Right cardiac atrium (tissue), 5 donors: ENCODE measurements around the gene PSKH1. TPM values are rescaled to one million over a fixed set of nuclear protein-coding genes. Genes with fewer than 3 reads are reported as not detected.

Source experiments
- ATAC-seq, 2 donors: fragments of 200-7000 bp; cut with Tn5 transposase; one replicate each; pipeline versions ENCODE4 v1.8.0 to v1.9.1; 2020; ENCODE audit warnings: moderate library complexity in 2 of 2, mild to moderate bottlenecking in 1 of 2
- DNase-seq, 3 donors: peaks; one replicate each; pipeline ENCODE4 v3.0.0-alpha.2; 2020
- H3K27ac ChIP-seq: one replicate; pipeline ENCODE4 v1.5.1; 2013; ENCODE audit warnings: mild to moderate bottlenecking, low read length, control low read depth, moderate library complexity
- H3K27me3 ChIP-seq: one replicate; pipeline ENCODE4 v1.6.1; 2013; ENCODE audit not compliant: control insufficient read depth, insufficient read depth
- H3K4me1 ChIP-seq: one replicate; pipeline ENCODE4 v1.6.1; 2013; ENCODE audit warnings: low read length; ENCODE audit not compliant: control insufficient read depth, insufficient read depth
- H3K4me3 ChIP-seq: one replicate; pipeline ENCODE4 v1.5.1; 2013; ENCODE audit warnings: low read length, control low read depth
- H3K9me3 ChIP-seq: one replicate; pipeline ENCODE4 v1.6.1; 2013; ENCODE audit warnings: low read length; ENCODE audit not compliant: control insufficient read depth
- WGBS: extraction: QIAGEN DNeasy Blood & Tissue Kit; methylation state at CpG from one replicate; pipeline ENCODE4 v1.1.7; 2013; 5-methylcytosine and 5-hydroxymethylcytosine counted together
- intact Hi-C, 4 donors: fragments of 100-400 bp; cut with DNase I; formaldehyde crosslinking; loops; one replicate each; pipeline versions ENCODE4 v1.11.0 to v1.14.0; 2022 to 2023
- polyA plus RNA-seq: library from polyadenylated mRNA; stranded (reverse); fragments of 200-250 nt; gene quantifications from one replicate; pipeline ENCODE4 v1.2.3, GENCODE V29; 2013
- total RNA-seq, 4 donors: library from RNA; stranded (reverse); fragmentation: NEBNext Ultra II Directional; extraction: Animal tissue kit (Norgen Biotek cat#: 25700); gene quantifications; one replicate each; pipeline ENCODE4 v1.2.1, GENCODE V29; 2021
- donor health status: healthy with polysubstance abuse.
- donor health status: DM: no; HTN: yes; CAD: no.
- donor health status: DM: no; HTN: no; CAD: no.
- donor health status: DM: no; HTN: yes; CAD: no; lungs with severe emphysema.
- donor health status: DM: yes; HTN: yes; CAD: no.

The PSKH1 gene
- total and polyA plus RNA-seq, 5 donors = 23.8 to 31.1 (median 26.8) TPM

DNA sequence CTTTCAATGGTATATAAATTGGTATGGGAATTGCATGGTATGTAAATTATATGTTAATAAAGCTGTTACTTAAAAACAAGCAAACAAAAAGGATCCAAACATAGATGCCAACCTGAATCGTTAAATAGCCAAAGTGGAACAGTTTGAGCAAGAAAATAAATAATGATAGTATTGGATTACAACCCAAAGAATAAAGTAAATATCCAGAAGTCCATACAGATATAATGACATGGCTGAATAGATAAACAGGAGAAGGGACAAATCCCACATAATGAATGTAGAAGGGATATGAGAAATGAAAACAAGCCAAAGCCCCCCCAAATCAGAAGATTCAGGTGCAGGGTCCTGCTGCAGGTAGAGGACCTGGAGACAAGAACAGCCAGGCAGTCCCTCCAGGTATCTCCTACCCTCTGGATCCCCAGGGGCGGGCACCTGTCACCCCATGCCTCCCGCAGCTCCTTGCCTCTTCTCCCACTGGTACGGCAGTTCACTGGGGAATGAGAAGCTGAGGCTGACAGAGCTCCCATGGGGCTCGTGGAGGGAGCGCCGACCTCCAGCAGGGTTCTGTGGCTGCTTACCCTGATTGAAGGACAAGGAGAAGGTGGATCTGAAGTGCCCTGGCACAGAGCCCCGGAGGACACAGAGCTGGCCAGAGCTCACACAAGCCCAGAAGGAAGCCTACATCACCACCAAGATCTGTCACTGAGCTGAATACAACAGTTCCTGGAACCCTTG is 60.8 kb downstream of the PSKH1 start:
- WGBS = 83% methylated on average over 8 of the region's 8 CpGs

GRCh38 chr16:67954421-67955196 is 61.6 kb downstream of the PSKH1 start:
- ATAC-seq = no peak

More for the DNA sequence above, 60.8 kb downstream of the PSKH1 start:
- Histone ChIP-seq H3K4me3 (no peak overlapping the region), H3K4me1 (peaks cover 4% of the 10 kb centered on the region), H3K9me3 (no peaks in the 10 kb centered on the region), H3K27ac (no peak overlapping the region), H3K27me3 (no peaks in the 10 kb centered on the region)
- peak in 1 of 3 donors; percentile 55 for DNase-seq
- intact Hi-C loops = no loop called here
- ATAC-seq = no peak

DNA sequence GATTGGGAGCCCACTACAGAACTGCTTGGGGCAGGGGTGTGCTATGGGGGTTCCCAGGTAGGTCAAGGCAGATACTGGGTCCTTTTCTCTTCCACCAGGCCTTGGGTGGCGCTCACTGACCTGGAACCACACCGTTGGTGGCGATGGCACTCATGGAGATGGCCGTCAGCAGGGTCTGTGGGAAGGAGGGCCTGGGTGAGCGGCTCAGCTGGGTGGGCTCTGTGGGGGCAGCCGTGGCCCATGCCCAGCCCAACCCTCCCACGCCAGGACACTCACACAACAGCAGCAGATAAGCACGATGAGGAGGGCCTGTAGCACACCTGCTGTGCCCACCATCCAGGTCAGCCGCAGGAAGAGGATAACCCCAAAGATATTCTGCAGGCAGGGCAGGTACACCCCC is 64.6 kb downstream of the PSKH1 start:
- Histone ChIP-seq H3K27me3 (no peaks in the 10 kb centered on the region), H3K4me3 (no peak overlapping the region), H3K9me3 (no peaks in the 10 kb centered on the region), H3K27ac (no peak overlapping the region), H3K4me1 (peaks cover 15% of the 10 kb centered on the region)
- intact Hi-C loops = no loop called here
- no peak for DNase-seq
- ATAC-seq = no peak
- 92% methylated on average over 9 of the region's 9 CpGs for whole genome bisulfite sequencing

More at GRCh38 chr16:67954421-67955196, 61.6 kb downstream of the PSKH1 start:
- DNase-seq = no peak
- Histone ChIP-seq H3K9me3 (no peaks in the 10 kb centered on the region), H3K27ac (no peak overlapping the region), H3K27me3 (no peaks in the 10 kb centered on the region), H3K4me3 (no peak overlapping the region), H3K4me1 (peaks cover 9% of the 10 kb centered on the region)
- 82% methylated on average over 10 of the region's 10 CpGs for WGBS
- intact Hi-C loops = no loop called here

GRCh38 chr16:67959536-67960329 is 66.7 kb downstream of the PSKH1 start:
- intact Hi-C loops = no loop called here
- 26% methylated on average over 11 of the region's 11 CpGs for WGBS

DNA sequence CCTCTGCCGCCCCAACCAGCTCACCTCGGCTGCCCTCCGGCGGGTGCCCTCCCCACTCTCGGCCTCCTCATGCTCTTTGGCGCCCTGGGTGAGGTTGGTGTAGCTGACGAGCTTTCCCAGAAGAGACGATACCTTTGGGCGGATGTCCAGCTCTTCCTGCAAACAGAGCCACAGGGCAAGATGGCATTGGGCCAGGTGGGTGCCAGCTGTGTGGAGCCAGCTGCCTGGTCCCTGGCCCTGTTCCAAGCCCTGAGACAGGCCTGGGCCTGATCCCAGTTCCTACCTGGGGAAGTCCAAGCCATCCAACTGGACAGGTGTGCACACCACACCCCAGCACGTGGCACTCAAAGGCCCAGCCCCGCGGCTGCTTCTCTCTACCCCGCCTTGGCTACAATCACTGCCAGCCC is 68.5 kb downstream of the PSKH1 start:
- H3K4me1 ChIP-seq = peaks cover 43% of the 10 kb centered on the region
- DNase-seq (no peak), ATAC-seq (no peak)
- H3K27me3 ChIP-seq = no peaks in the 10 kb centered on the region
- intact Hi-C loops = no loop called here
- H3K4me3 ChIP-seq = no peak overlapping the region
- no peaks in the 10 kb centered on the region for H3K9me3 ChIP-seq
- 82% methylated on average over 13 of the region's 13 CpGs for WGBS
- H3K27ac ChIP-seq = peak overlapping the region; percentile 14

More at GRCh38 chr16:67959536-67960329, 66.7 kb downstream of the PSKH1 start:
- DNase-seq (peak; percentile 88 to 91 (median 89)), ATAC-seq (peak; percentile 64 to 88)
- Histone ChIP-seq H3K27me3 (no peaks in the 10 kb centered on the region), H3K9me3 (no peaks in the 10 kb centered on the region), H3K27ac (peak overlapping the region; percentile 87), H3K4me3 (no peak overlapping the region), H3K4me1 (peaks cover 30% of the 10 kb centered on the region)

DNA sequence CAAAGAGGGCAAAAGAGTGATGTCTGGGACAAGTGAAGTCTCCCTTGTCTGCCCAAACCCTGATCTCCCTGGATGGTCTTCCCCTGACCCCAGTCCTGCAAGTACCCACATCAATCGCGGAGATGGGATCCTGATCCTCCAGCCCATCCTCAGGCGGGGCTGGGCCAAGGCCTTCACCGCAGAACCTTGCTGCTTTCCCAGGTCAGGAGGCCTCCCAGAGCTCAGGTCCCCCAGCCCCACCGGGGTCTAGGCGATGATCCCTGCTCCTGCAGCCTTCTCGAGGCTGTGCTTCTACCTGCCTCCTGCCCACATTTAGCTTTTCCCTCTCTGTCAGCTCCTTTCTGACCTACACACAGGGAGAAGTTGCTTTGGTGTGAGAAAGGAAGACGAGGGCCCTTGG is 69.1 kb downstream of the PSKH1 start:
- Histone ChIP-seq H3K4me1 (peaks cover 49% of the 10 kb centered on the region), H3K27me3 (no peaks in the 10 kb centered on the region), H3K27ac (peak overlapping the region; percentile 14), H3K9me3 (no peaks in the 10 kb centered on the region), H3K4me3 (no peak overlapping the region)
- 91% methylated on average over 8 of the region's 8 CpGs for WGBS
- ATAC-seq = no peak
- intact Hi-C loops = no loop called here
- no peak for DNase-seq

GRCh38 chr16:67963292-67963661 is 70.2 kb downstream of the PSKH1 start:
- ATAC-seq = no peak
- WGBS = 46% methylated on average over 2 of the region's 2 CpGs
- Histone ChIP-seq H3K27ac (peak overlapping the region; percentile 64), H3K4me3 (no peak overlapping the region), H3K27me3 (no peaks in the 10 kb centered on the region), H3K4me1 (peaks cover 49% of the 10 kb centered on the region), H3K9me3 (no peaks in the 10 kb centered on the region)
- intact Hi-C loops = no loop called here
- no peak for DNase-seq

- no peaks in the 10 kb centered on the region for H3K9me3 ChIP-seq
- H3K4me3 ChIP-seq = no peak overlapping the region
- 35% methylated on average over 32 of the region's 32 CpGs for WGBS
- DNase-seq (peak; percentile 54 to 83 (median 71)), ATAC-seq (peak in 1 of 2 donors; percentile 9)
- intact Hi-C loops = no loop called here
- peaks cover 49% of the 10 kb centered on the region for H3K4me1 ChIP-seq
- H3K27ac ChIP-seq = peak overlapping the region; percentile 64
- no peaks in the 10 kb centered on the region for H3K27me3 ChIP-seq
These were observed 70.7 kb downstream of the PSKH1 start for GRCh38 chr16:67963662-67964321.

- H3K4me3 ChIP-seq = no peak overlapping the region
- H3K27me3 ChIP-seq = no peaks in the 10 kb centered on the region
- no peaks in the 10 kb centered on the region for H3K9me3 ChIP-seq
- ATAC-seq = no peak
- H3K4me1 ChIP-seq = peaks cover 44% of the 10 kb centered on the region
- 56% methylated on average over 6 of the region's 6 CpGs for WGBS
- no peak for DNase-seq
- H3K27ac ChIP-seq = peak overlapping the region; percentile 64
- intact Hi-C loops = no loop called here
These were observed 71.5 kb downstream of the PSKH1 start for GRCh38 chr16:67964477-67965131.
